H9 (cell line): ENCODE results near the gene TBCK. TPM values are rescaled to one million over a fixed set of nuclear protein-coding genes. Genes with fewer than 3 reads are reported as not detected.

Experiments
- DNase-seq: peaks from one replicate; pipeline ENCODE4 v3.0.0-alpha.2; 2017
- H2AFZ ChIP-seq: one replicate; pipeline ENCODE4 v1.6.1; 2013; ENCODE audit warnings: mild to moderate bottlenecking, low read length, control low read depth, moderate library complexity
- H2AK5ac ChIP-seq: 2 replicates; pipeline ENCODE4 v1.6.1; 2013; ENCODE audit warnings: low read length, control low read depth, mixed read lengths; ENCODE audit not compliant: insufficient read length
- H2BK120ac ChIP-seq: one replicate; pipeline ENCODE4 v1.6.1; 2013; ENCODE audit warnings: low read depth, mild to moderate bottlenecking, low read length, control low read depth, inconsistent platforms; ENCODE audit not compliant: poor library complexity, severe bottlenecking
- H2BK12ac ChIP-seq: 2 replicates; pipeline ENCODE4 v1.6.1; 2013; ENCODE audit warnings: low read length, control low read depth, mixed read lengths, low read depth; ENCODE audit not compliant: insufficient read length
- H2BK15ac ChIP-seq: 2 replicates; pipeline ENCODE4 v1.6.1; 2013; ENCODE audit warnings: low read depth, low read length, control low read depth
- H2BK20ac ChIP-seq: one replicate; pipeline ENCODE4 v1.6.1; 2013; ENCODE audit warnings: low read depth, mild to moderate bottlenecking, low read length, control low read depth, inconsistent platforms; ENCODE audit not compliant: poor library complexity, severe bottlenecking
- H2BK5ac ChIP-seq: 2 replicates; pipeline ENCODE4 v1.6.1; 2013; ENCODE audit warnings: low read length, control low read depth, mixed read lengths; ENCODE audit not compliant: insufficient read length
- H3K14ac ChIP-seq: 2 replicates; pipeline ENCODE4 v1.6.1; 2013; ENCODE audit warnings: low read length, control low read depth; ENCODE audit not compliant: insufficient read depth
- H3K18ac ChIP-seq: 2 replicates; pipeline ENCODE4 v1.6.1; 2013; ENCODE audit warnings: low read depth, mild to moderate bottlenecking, mixed read lengths, low read length, control low read depth; ENCODE audit not compliant: insufficient read length
- H3K23ac ChIP-seq: 2 replicates; pipeline ENCODE4 v1.6.1; 2013; ENCODE audit warnings: low read length, control low read depth, mixed read lengths, low read depth; ENCODE audit not compliant: insufficient read length
- H3K23me2 ChIP-seq: 2 replicates; pipeline ENCODE4 v1.6.1; 2013; ENCODE audit warnings: low read depth, mild to moderate bottlenecking, mixed read lengths, low read length, control low read depth; ENCODE audit not compliant: insufficient read length, poor library complexity, severe bottlenecking
- H3K27ac ChIP-seq: 2 replicates; pipeline ENCODE4 v1.5.1; 2013; ENCODE audit warnings: low read length, control low read depth, mixed read lengths, low read depth; ENCODE audit not compliant: insufficient read length
- H3K27me3 ChIP-seq: 2 replicates; pipeline ENCODE4 v1.6.1; 2013; ENCODE audit warnings: low read length, control low read depth, inconsistent platforms; ENCODE audit not compliant: insufficient read depth
- H3K4ac ChIP-seq: 2 replicates; pipeline ENCODE4 v1.6.1; 2013; ENCODE audit warnings: low read depth, mild to moderate bottlenecking, control low read depth, inconsistent platforms, low read length, moderate library complexity
- H3K4me1 ChIP-seq: 2 replicates; pipeline ENCODE4 v1.6.1; 2013; ENCODE audit warnings: low read length, control low read depth, inconsistent platforms; ENCODE audit not compliant: insufficient read depth
- H3K4me2 ChIP-seq: 2 replicates; pipeline ENCODE4 v1.6.1; 2013; ENCODE audit warnings: low read length, control low read depth, mixed read lengths; ENCODE audit not compliant: insufficient read length, insufficient read depth
- H3K56ac ChIP-seq: 2 replicates; pipeline ENCODE4 v1.6.1; 2013; ENCODE audit warnings: low read depth, mild to moderate bottlenecking, mixed read lengths, low read length, control low read depth; ENCODE audit not compliant: insufficient read length
- H3K79me1 ChIP-seq: 2 replicates; pipeline ENCODE4 v1.6.1; 2013; ENCODE audit warnings: low read depth, mild to moderate bottlenecking, moderate library complexity, low read length, control low read depth, inconsistent platforms; ENCODE audit not compliant: insufficient read depth, poor library complexity, severe bottlenecking
- H3K79me2 ChIP-seq: 2 replicates; pipeline ENCODE4 v1.6.1; 2013; ENCODE audit warnings: low read length, control low read depth, inconsistent platforms; ENCODE audit not compliant: insufficient read depth
- H3K9ac ChIP-seq: 2 replicates; pipeline ENCODE4 v1.6.1; 2013; ENCODE audit warnings: low read length, control low read depth, mixed read lengths; ENCODE audit not compliant: insufficient read length; ENCODE audit errors: extremely low read depth
- H3K9me3 ChIP-seq: one replicate; pipeline ENCODE4 v1.6.1; 2013; ENCODE audit warnings: low read depth, low read length, inconsistent platforms; ENCODE audit not compliant: control insufficient read depth
- H3T11ph ChIP-seq: one replicate; pipeline ENCODE4 v1.6.1; 2013; ENCODE audit warnings: mild to moderate bottlenecking, low read length, control low read depth, inconsistent platforms
- H4K20me1 ChIP-seq: one replicate; pipeline ENCODE4 v1.6.1; 2013; ENCODE audit not compliant: control insufficient read depth, insufficient read length, insufficient read depth
- H4K5ac ChIP-seq: 2 replicates; pipeline ENCODE4 v1.6.1; 2013; ENCODE audit warnings: low read depth, mild to moderate bottlenecking, mixed read lengths, low read length, control low read depth; ENCODE audit not compliant: insufficient read length
- H4K8ac ChIP-seq: replicated peaks from 2 replicates; pipeline ENCODE4 v1.6.1; 2013; ENCODE audit warnings: low read length, control low read depth, mixed read lengths, low read depth; ENCODE audit not compliant: insufficient read length
- H4K91ac ChIP-seq: 2 replicates; pipeline ENCODE4 v1.6.1; 2013; ENCODE audit warnings: low read depth, mild to moderate bottlenecking, moderate library complexity, mixed read lengths, low read length, control low read depth; ENCODE audit not compliant: insufficient read length
- H3K27ac Mint-ChIP-seq, 3 experiments: 2 replicates in 2 of 3; 3 replicates in 1 of 3; pipeline ENCODE4 v1.8.0; 2020 to 2021; ENCODE audit warnings: mixed read lengths in 3 of 3, mild to moderate bottlenecking in 1 of 3, moderate library complexity in 1 of 3
- H3K27me3 Mint-ChIP-seq: 2 replicates; pipeline ENCODE4 v1.8.0; 2021; ENCODE audit warnings: low read depth, mild to moderate bottlenecking, moderate library complexity, mixed read lengths
- H3K36me3 Mint-ChIP-seq, 3 experiments: 2 replicates in 2 of 3; 3 replicates in 1 of 3; pipeline ENCODE4 v1.8.0; 2020 to 2021; ENCODE audit warnings: low read depth in 3 of 3, mixed read lengths in 3 of 3; ENCODE audit not compliant: insufficient read depth in 1 of 3
- H3K4me1 Mint-ChIP-seq, 2 experiments: 2 replicates each; pipeline ENCODE4 v1.8.0; 2020; ENCODE audit warnings: mixed read lengths in 2 of 2
- H3K4me3 Mint-ChIP-seq, 2 experiments: 2 replicates in 1 of 2; 3 replicates in 1 of 2; pipeline ENCODE4 v1.8.0; 2020 to 2021; ENCODE audit warnings: mild to moderate bottlenecking in 2 of 2, mixed read lengths in 2 of 2, moderate library complexity in 1 of 2
- H3K9me3 Mint-ChIP-seq, 2 experiments: 2 replicates in 1 of 2; 3 replicates in 1 of 2; pipeline ENCODE4 v1.8.0; 2020; ENCODE audit warnings: mild to moderate bottlenecking in 2 of 2, mixed read lengths in 2 of 2, moderate library complexity in 1 of 2
- CTCF ChIP-seq: fragments of 200-600 bp; sonication (generic); conservative IDR thresholded peaks from 3 replicates; pipeline ENCODE4 v1.8.0; 2021; ENCODE audit warnings: antibody characterized with exemption, mild to moderate bottlenecking
- WGBS: extraction: QIAGEN DNeasy Blood & Tissue Kit; methylation state at CpG from one replicate; pipeline ENCODE4 v1.1.7; 2013; ENCODE audit warnings: missing lambda C conversion rate, low lambda C conversion rate, mixed read lengths; ENCODE audit not compliant: insufficient read length; ENCODE audit errors: extremely low coverage; 5-methylcytosine and 5-hydroxymethylcytosine counted together
- total RNA-seq: library from RNA; stranded (reverse); gene quantifications from 2 replicates; pipeline ENCODE4 v1.2.1, GENCODE V29; 2021

The TBCK gene
- total RNA-seq, 1 experiment from 2014 or later, result 22.1 TPM

GRCh38 chr4:106344647-106344970 is 28.6 kb upstream of the TBCK start:
- no peaks in the 10 kb centered on the region for H3K9me3 Mint-ChIP-seq
- Histone ChIP-seq H3K23me2 (no peaks in the 10 kb centered on the region), H4K91ac (no peak overlapping the region), H4K20me1 (no peaks in the 10 kb centered on the region), H3K27me3 (no peaks in the 10 kb centered on the region), H3K27ac (no peak overlapping the region), H4K5ac (no peak overlapping the region), H4K8ac (no peak overlapping the region), H3K9ac (no peak overlapping the region), H2BK15ac (no peak overlapping the region), H3K56ac (no peak overlapping the region), H2BK12ac (no peak overlapping the region), H3K23ac (no peak overlapping the region), H2AFZ (no peak overlapping the region), H2AK5ac (no peak overlapping the region), H3K9me3 (no peaks in the 10 kb centered on the region), H3K14ac (no peak overlapping the region), H3K18ac (no peak overlapping the region), H3K4me1 (no peaks in the 10 kb centered on the region), H3K79me1 (no peaks in the 10 kb centered on the region), H2BK120ac (no peak overlapping the region), H3T11ph (no peak overlapping the region), H3K4me2 (no peak overlapping the region), H3K4ac (no peak overlapping the region), H2BK5ac (no peak overlapping the region), H2BK20ac (no peak overlapping the region), H3K79me2 (no peaks in the 10 kb centered on the region)
- peaks cover 5 to 6% of the 10 kb centered on the region in 2 experiments for H3K4me1 Mint-ChIP-seq
- no peak for TF ChIP-seq CTCF
- peaks cover 4 to 10% (median 8%) of the 10 kb centered on the region in 3 experiments; a peak in 4 of 7 replicates for H3K36me3 Mint-ChIP-seq
- peak overlapping the region in 1 of 3 experiments; percentile 2; a peak in 2 of 7 replicates for H3K27ac Mint-ChIP-seq
- H3K27me3 Mint-ChIP-seq, result no peaks in the 10 kb centered on the region
- WGBS, result no CpG with 5 or more reads among the region's 1 CpG
- no peak for DNase-seq
- H3K4me3 Mint-ChIP-seq, result no peak overlapping the region
